ENCODE results near the gene RPS3. TPM values are rescaled to one million over a fixed set of nuclear protein-coding genes. Genes with fewer than 3 reads are reported as not detected.

The RPS3 gene
- total and polyA plus RNA-seq, 2 of the 13 experiments (the other 11 are each of a cell fraction or from before 2014, with no cell fraction given) = 2,143 to 3,616 TPM

DNA sequence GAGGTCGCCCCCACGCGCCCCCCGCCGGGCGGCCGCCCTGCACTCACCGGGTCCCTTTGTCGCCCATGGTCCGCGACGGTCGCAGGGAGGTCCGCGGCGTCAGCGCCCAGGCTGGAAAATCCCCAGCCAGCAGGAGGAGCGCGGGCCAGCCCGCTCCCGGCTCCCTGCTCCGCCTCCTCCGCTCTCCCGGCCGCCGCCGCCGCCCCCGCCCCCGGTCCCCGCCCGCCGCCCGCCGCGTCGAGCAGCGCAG is 47.9 kb upstream of the RPS3 start, which contains the start of gene ARRB1 (continued):
- no peak for TF ChIP-seq SMYD3 (CRISPR knock-in tag; IDR thresholded peaks at IDR 0.05)
- TF ChIP-seq ZNF451 (CRISPR knock-in tag; IDR thresholded peaks at IDR 0.05) = no peak
- no peak for TF ChIP-seq ZNF274 (CRISPR knock-in tag; IDR thresholded peaks at IDR 0.05)
- TF ChIP-seq PAWR (CRISPR knock-in tag; IDR thresholded peaks at IDR 0.05; ENCODE audit: borderline replicate concordance) = no peak
- TF ChIP-seq MTA1 (CRISPR knock-in tag; IDR thresholded peaks at IDR 0.05; ENCODE audit: borderline replicate concordance) = 0 out of 2 replicates have a peak, but pooled peaks have one; percentile 4
- no peak for TF ChIP-seq SMAD1 (CRISPR knock-in tag; IDR thresholded peaks at IDR 0.05; ENCODE audit: borderline replicate concordance, low read depth)
- no peak for TF ChIP-seq NR1H2 (CRISPR knock-in tag; IDR thresholded peaks at IDR 0.05; ENCODE audit: borderline replicate concordance, low read depth)
- peak; percentile 62; the same call in 1 of the 2 replicates for TF ChIP-seq ZNF607 (CRISPR knock-in tag; IDR thresholded peaks at IDR 0.05; ENCODE audit: borderline replicate concordance)
- 0 out of 2 replicates have a peak, but pooled peaks have one; percentile 54 for TF ChIP-seq ZIK1 (CRISPR knock-in tag; IDR thresholded peaks at IDR 0.05; ENCODE audit: borderline replicate concordance, low read depth)
- TF ChIP-seq ZNF577 (CRISPR knock-in tag; IDR thresholded peaks at IDR 0.05; ENCODE audit: borderline replicate concordance, low read depth) = no peak
- TF ChIP-seq, protein P1, sequence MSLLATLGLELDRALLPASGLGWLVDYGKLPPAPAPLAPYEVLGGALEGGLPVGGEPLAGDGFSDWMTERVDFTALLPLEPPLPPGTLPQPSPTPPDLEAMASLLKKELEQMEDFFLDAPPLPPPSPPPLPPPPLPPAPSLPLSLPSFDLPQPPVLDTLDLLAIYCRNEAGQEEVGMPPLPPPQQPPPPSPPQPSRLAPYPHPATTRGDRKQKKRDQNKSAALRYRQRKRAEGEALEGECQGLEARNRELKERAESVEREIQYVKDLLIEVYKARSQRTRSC (CRISPR knock-in tag; IDR thresholded peaks at IDR 0.05; ENCODE audit: low read depth) = no peak
- TF ChIP-seq HDAC1 (CRISPR knock-in tag; IDR thresholded peaks at IDR 0.05) = no peak
- no peak for TF ChIP-seq ZNF570 (CRISPR knock-in tag; IDR thresholded peaks at IDR 0.05; ENCODE audit: borderline replicate concordance)
- no peak for TF ChIP-seq ATRX (CRISPR knock-in tag; IDR thresholded peaks at IDR 0.05; ENCODE audit: borderline replicate concordance)
- TF ChIP-seq TAF1 (CRISPR knock-in tag; IDR thresholded peaks at IDR 0.05) = peak; percentile 42; the same call in 1 of the 2 replicates
- no peak for TF ChIP-seq BHLHE40 (IDR thresholded peaks at IDR 0.05; ENCODE audit: low read length)
- TF ChIP-seq GTF3A (CRISPR knock-in tag; conservative IDR thresholded peaks at IDR 0.05) = 0 out of 2 replicates have a peak, but pooled peaks have one; percentile 7
- no peak for TF ChIP-seq HNF1A (IDR thresholded peaks at IDR 0.05; ENCODE audit: low read depth)
- no peak for TF ChIP-seq HNF1A (CRISPR knock-in tag; IDR thresholded peaks at IDR 0.05; ENCODE audit: borderline replicate concordance)
- no peak for TF ChIP-seq TIGD3 (CRISPR knock-in tag; IDR thresholded peaks at IDR 0.05; ENCODE audit: borderline replicate concordance)
- TF ChIP-seq HNRNPK (IDR thresholded peaks at IDR 0.05; ENCODE audit: low read depth, low read length, poor library complexity, severe bottlenecking) = no peak
- no peak for TF ChIP-seq ZNF672 (CRISPR knock-in tag; IDR thresholded peaks at IDR 0.05)
- TF ChIP-seq, protein P2, sequence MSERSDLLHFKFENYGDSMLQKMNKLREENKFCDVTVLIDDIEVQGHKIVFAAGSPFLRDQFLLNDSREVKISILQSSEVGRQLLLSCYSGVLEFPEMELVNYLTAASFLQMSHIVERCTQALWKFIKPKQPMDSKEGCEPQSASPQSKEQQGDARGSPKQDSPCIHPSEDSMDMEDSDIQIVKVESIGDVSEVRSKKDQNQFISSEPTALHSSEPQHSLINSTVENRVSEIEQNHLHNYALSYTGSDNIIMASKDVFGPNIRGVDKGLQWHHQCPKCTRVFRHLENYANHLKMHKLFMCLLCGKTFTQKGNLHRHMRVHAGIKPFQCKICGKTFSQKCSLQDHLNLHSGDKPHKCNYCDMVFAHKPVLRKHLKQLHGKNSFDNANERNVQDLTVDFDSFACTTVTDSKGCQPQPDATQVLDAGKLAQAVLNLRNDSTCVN (CRISPR knock-in tag; IDR thresholded peaks at IDR 0.05; ENCODE audit: borderline replicate concordance) = no peak

Measured in HepG2 (cell line).